Neural cell (in vitro differentiated cells): Measurements from ENCODE around the gene GRIA1.

Experiments used
- EP300 ChIP-seq: fragments of 450-650 bp; conservative IDR thresholded peaks from 2 replicates; pipeline ENCODE4 v1.6.1; 2014; ENCODE audit warnings: antibody characterized with exemption, mild to moderate bottlenecking, moderate library complexity; ENCODE audit not compliant: poor library complexity, severe bottlenecking
- EZH2 ChIP-seq: fragments of 200-600, 300-800 bp; shearing (Covaris generic), sonication (generic); IDR thresholded peaks from 2 replicates; pipeline ENCODE4 v1.6.1; 2014; ENCODE audit warnings: antibody characterized with exemption, low read length, borderline replicate concordance, mild to moderate bottlenecking; ENCODE audit not compliant: insufficient read depth, poor library complexity, severe bottlenecking
- MXI1 ChIP-seq: fragments of 450-650 bp; conservative IDR thresholded peaks from 2 replicates; pipeline ENCODE4 v1.6.1; 2014; ENCODE audit warnings: antibody characterized with exemption, mild to moderate bottlenecking; ENCODE audit not compliant: poor library complexity, severe bottlenecking
- POLR2AphosphoS5 ChIP-seq: IDR thresholded peaks from 2 replicates; pipeline ENCODE4 v1.6.1; 2012
- RAD21 ChIP-seq: fragments of 450-650 bp; conservative IDR thresholded peaks from 2 replicates; pipeline ENCODE4 v1.6.1; 2014; ENCODE audit warnings: antibody characterized with exemption, mild to moderate bottlenecking, moderate library complexity
- SMC3 ChIP-seq: fragments of 450-650 bp; conservative IDR thresholded peaks from 2 replicates; pipeline ENCODE4 v1.6.1; 2014; ENCODE audit warnings: antibody characterized with exemption, mild to moderate bottlenecking, moderate library complexity; ENCODE audit not compliant: poor library complexity
- TAF1 ChIP-seq: IDR thresholded peaks from 2 replicates; pipeline ENCODE4 v1.6.1; 2012; ENCODE audit warnings: low read depth
- TF ChIP-seq, protein P1 (sequence below): fragments of 450-650 bp; IDR thresholded peaks from 2 replicates; pipeline ENCODE4 v1.5.1; 2014; ENCODE audit warnings: antibody characterized with exemption, mild to moderate bottlenecking, moderate library complexity; ENCODE audit not compliant: poor library complexity, severe bottlenecking
- TF ChIP-seq, protein P2 (sequence below): IDR thresholded peaks from 2 replicates; pipeline ENCODE4 v1.6.1; 2012; ENCODE audit warnings: borderline replicate concordance

DNA sequence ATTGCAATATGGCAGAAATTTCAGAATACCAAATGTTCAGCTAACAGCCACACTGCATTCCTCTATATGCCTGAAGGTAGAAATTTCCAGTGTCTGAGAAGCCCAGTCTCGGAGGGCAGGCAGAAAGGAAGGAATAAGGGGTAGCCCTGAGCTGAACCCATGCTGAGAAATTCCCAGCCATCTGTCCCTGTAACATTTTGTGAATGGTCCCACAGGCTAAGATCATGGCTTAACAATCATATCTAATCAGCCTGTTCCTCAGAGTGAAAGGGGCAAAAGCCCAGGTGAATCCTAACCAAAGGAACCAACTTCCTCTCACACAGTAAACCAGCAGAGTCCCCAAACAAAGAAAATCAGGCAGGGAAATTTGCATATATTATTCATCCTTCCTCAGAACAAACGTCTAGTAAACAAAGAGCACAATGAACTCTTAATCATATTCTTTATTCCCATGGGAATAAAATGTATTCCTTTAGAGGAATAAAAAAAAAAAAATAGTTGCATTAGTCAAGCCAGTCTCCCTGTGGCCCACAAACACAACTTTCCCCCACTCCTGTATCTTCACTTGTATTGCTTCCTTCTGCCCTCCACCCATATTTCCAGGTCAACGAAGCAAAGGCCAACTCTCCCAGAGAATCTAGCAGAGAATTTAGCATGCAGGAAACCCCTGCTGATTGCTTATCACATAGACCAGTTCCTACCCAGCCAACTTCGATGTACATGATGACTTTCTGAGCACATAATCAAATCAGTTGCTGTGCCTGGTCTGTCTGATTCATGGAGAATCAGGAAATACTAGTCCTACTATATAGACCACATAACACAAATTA, 290.6 kb downstream of the GRIA1 start:
- TF ChIP-seq, protein P1, sequence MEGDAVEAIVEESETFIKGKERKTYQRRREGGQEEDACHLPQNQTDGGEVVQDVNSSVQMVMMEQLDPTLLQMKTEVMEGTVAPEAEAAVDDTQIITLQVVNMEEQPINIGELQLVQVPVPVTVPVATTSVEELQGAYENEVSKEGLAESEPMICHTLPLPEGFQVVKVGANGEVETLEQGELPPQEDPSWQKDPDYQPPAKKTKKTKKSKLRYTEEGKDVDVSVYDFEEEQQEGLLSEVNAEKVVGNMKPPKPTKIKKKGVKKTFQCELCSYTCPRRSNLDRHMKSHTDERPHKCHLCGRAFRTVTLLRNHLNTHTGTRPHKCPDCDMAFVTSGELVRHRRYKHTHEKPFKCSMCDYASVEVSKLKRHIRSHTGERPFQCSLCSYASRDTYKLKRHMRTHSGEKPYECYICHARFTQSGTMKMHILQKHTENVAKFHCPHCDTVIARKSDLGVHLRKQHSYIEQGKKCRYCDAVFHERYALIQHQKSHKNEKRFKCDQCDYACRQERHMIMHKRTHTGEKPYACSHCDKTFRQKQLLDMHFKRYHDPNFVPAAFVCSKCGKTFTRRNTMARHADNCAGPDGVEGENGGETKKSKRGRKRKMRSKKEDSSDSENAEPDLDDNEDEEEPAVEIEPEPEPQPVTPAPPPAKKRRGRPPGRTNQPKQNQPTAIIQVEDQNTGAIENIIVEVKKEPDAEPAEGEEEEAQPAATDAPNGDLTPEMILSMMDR = no peak
- no peak for TF ChIP-seq SMC3
- TF ChIP-seq, protein P2, sequence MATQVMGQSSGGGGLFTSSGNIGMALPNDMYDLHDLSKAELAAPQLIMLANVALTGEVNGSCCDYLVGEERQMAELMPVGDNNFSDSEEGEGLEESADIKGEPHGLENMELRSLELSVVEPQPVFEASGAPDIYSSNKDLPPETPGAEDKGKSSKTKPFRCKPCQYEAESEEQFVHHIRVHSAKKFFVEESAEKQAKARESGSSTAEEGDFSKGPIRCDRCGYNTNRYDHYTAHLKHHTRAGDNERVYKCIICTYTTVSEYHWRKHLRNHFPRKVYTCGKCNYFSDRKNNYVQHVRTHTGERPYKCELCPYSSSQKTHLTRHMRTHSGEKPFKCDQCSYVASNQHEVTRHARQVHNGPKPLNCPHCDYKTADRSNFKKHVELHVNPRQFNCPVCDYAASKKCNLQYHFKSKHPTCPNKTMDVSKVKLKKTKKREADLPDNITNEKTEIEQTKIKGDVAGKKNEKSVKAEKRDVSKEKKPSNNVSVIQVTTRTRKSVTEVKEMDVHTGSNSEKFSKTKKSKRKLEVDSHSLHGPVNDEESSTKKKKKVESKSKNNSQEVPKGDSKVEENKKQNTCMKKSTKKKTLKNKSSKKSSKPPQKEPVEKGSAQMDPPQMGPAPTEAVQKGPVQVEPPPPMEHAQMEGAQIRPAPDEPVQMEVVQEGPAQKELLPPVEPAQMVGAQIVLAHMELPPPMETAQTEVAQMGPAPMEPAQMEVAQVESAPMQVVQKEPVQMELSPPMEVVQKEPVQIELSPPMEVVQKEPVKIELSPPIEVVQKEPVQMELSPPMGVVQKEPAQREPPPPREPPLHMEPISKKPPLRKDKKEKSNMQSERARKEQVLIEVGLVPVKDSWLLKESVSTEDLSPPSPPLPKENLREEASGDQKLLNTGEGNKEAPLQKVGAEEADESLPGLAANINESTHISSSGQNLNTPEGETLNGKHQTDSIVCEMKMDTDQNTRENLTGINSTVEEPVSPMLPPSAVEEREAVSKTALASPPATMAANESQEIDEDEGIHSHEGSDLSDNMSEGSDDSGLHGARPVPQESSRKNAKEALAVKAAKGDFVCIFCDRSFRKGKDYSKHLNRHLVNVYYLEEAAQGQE = no peak
- TF ChIP-seq EZH2 = no peak
- no peak for TF ChIP-seq POLR2AphosphoS5
- no peak for TF ChIP-seq MXI1
- TF ChIP-seq RAD21 = no peak
- TF ChIP-seq EP300 = no peak
- TF ChIP-seq TAF1 = no peak
